Loucy (cell line): ENCODE results near the gene ARHGDIA.

Experiments used
- CTCF ChIP-seq: fragments of 200-600 bp; sonication (generic); conservative IDR thresholded peaks from 2 replicates; pipeline ENCODE4 v1.5.1; 2014; ENCODE audit warnings: mild to moderate bottlenecking, antibody characterized with exemption, low read length
- EZH2phosphoT487 ChIP-seq: fragments of 200-600 bp; IDR thresholded peaks from 2 replicates; pipeline ENCODE4 v1.6.1; 2018; ENCODE audit warnings: antibody characterized with exemption, mild to moderate bottlenecking, moderate library complexity, borderline replicate concordance

GRCh38 chr17:81870131-81870980 is 781 bp downstream of the ARHGDIA start:
- no peak for TF ChIP-seq CTCF
- no peak for TF ChIP-seq EZH2phosphoT487
